Hematopoietic multipotent progenitor cell treated with erythropoietin and hydrocortisone succinate and interleukin-3 and kit ligand, for 4 days (in vitro differentiated cells): ENCODE results near the gene CNTN1.

Experiments
- DNase-seq: peaks from one replicate; pipeline ENCODE4 v3.0.0-alpha.2; 2015

CNTN1 gene

GRCh38 chr12:40980427-40980961 is 288.3 kb downstream of the CNTN1 start:
- no peak for DNase-seq

- no peak for DNase-seq
Observed at GRCh38 chr12:40986001-40986400, 293.8 kb downstream of the CNTN1 start.

DNA sequence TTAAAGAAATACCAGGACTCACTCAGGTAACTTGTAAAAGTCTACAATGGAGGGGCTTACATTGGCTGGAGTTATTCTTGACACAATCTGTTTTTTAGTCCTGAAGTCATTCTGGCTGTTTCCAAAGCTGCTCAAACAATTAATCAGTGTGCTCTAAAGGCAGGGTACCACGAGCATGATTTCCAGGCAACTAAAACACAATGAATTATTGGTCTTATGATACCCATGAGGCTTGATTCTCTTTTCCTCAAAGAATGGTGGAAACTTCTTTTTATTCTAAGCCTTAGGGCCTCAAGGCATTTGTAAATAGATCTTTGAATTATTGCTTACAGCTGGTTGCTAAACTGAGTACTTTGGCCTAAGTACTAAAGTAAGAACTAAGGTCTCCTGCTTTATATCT is 296.1 kb downstream of the CNTN1 start:
- no peak for DNase-seq

- no peak for DNase-seq
Observed at GRCh38 chr12:40988824-40989223, 296.6 kb downstream of the CNTN1 start.

GRCh38 chr12:40989785-40990184 is 297.5 kb downstream of the CNTN1 start:
- DNase-seq: no peak

DNA sequence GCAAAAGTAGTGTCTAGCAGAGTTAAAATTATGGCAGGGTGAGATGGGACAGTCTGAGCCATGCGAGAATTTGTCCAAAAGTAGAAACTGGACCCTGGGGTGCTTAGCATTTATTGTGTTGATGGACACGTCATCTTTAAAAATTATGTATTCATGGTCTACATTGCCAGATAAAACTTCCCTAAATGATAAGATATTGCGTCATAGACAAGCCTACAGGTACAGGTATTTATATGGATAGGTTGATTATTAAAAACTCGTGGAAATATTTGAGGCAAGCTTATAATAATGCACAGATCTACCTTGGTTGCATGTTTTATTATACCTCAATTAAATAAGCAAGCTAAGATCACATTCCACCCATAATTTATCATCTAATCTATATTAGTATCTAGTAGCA is 299.9 kb downstream of the CNTN1 start:
- DNase-seq: no peak

DNA sequence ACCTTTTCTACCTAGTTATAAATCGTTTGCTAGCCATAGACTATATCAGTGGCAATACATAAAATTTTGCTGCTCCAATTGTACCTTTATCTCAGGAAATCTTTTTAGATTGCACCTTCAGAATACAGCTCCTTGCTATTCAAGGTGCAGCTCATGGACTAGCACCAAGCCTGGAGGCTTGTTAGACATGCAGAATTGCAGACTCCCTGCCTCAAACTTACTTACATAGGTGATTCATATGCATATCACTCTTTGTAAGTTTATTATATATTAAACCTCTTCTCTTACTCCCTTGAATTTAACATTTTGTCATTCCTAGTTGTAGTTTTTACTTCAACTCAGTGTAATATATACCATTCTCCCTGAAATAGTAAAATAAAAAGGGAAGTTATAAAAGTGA is 300.4 kb downstream of the CNTN1 start:
- no peak for DNase-seq

DNA sequence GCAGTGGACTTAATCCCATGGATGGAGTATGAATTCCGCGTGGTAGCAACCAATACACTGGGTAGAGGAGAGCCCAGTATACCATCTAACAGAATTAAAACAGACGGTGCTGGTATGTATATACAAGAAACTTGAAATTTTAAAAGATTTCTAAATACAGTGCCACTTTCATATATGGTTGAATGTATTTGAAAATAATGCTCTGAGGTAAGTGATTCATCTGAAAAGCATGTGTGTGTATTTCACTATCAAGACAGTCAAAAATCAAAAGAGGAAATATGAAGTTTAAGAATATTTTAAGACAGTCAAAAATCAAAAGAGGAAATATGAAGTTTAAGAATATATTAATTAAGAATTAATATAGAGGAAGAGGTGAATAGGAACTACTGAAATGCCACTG is 300.9 kb downstream of the CNTN1 start:
- no peak for DNase-seq

DNA sequence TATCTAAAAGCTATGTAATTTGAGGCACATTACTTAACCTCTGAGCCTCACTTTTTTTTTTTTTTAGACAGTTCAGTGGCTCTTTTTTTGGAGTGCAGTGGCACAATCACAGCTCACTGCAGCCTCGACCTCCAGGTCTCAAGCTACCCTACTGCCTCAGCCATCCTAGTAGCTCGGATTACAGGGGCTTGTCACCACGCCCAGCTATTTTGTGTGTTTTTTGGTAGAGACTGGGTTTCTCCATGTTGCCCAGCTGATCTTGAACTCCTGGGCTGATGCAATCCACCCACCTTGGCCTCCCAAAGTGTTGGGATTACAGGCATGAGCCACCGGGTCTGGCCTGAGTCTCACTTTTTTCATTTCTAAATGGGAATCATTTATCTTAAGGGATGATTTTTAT is 303.9 kb downstream of the CNTN1 start:
- DNase-seq: no peak

DNA sequence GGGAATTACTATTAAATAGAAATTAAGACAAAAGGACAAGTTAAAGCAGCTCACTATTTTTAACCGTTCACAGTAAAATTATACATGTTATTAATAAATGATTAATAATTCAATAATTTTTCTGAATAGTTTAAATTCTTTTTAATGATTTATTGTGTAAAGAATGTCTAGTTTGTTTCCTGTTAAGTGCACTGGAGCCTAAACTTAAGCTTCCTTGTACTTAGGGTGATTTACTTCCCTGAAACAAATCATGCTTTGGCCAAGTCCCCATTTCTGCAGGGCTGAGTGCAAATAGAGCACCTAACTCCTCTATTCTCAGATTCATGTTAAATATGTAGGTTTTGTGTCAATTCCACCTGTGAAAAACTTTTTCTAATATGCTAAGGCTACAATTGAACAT is 307.0 kb downstream of the CNTN1 start:
- DNase-seq: no peak

- no peak for DNase-seq
Observed at GRCh38 chr12:41008472-41008871, 316.2 kb downstream of the CNTN1 start.

DNA sequence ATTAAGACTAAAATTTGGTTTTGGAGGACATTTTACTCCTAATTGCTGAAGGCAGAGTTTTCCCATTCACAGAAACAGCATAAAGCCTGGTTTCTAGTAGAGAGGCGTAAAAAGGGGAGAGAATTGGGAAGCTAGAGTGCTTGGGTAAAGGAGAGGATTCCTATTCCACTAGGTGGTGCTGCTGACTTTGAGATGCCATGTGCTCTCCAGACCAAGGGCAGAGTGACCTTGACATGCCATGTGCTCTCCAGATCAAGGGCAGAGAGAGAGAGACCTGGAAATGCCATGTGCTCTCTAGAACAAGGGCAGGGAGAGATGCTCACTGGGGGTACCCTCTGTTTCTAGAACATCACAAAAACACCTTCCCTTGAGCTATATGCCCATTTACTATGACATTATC is 319.7 kb downstream of the CNTN1 start:
- DNase-seq: peak; percentile 3

DNA sequence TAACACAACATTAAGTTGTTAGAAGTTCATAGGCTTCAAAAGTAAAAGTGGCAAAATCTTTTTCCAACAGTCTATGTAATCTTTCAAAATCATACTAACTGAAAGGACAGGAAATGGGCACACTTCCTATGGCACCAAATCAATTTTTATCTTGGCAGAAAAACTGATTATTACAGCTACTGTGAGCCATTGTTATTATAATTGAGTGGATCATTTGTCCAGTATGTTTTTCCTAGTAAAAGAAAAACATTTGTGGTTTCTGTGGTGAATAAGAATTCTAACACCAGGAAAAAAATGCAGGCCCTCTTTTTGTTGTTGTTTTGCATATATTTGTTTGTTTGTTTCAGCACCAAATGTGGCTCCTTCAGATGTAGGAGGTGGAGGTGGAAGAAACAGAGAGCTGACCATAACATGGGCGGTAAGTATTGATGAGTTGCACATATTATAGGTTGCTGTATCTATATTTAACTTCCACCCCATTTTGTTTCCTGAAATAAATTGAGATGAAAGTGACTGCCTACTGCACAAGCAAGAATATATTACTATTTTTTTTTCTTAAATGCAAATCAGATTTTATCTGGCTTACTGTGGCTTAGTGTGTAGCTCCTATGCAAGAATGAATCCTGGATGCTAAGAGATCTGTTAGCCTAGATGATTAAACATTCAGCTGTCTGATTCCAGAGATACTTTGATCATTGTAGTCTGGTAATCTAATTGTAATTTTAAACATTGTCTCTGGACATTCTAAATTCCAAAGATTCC is 321.8 kb downstream of the CNTN1 start:
- no peak for DNase-seq

DNA sequence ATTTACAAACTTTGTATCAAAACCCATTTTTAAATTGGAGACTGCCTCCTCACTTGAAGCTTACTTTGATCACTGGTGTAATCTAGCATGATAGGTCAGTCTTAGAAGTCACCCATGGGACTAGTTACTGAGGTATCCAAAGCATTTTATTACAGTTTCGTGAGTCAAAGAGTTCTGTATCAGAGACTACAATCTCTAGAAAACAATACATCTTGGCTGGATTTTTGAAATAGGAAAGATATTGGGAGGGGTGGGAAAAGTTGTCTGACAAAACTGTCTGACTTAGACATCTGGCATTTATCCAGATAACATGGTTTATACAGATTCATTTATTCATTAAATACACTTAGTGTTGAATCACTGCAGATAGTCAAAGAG is 322.4 kb downstream of the CNTN1 start:
- DNase-seq: no peak

GRCh38 chr12:41018010-41018409 is 325.8 kb downstream of the CNTN1 start:
- no peak for DNase-seq

DNA sequence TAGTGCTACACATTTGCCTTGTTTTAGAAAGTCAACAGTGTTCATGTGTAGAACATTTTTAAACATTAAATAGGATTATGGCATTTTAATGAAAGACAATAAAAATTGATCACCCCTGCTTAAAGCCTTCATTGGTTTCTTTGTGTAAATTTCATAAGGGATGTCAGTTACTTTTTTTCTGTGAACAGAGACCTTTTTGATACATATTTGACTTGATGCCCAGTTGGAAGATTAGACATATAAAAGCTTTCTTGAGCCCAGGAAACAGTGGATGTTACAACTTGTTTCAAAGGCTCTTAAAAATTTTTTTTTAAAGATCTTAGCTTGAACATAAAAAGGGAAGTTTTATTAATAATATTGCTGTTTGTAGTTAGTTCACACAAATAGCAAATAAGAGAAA is 327.2 kb downstream of the CNTN1 start:
- DNase-seq: no peak

DNA sequence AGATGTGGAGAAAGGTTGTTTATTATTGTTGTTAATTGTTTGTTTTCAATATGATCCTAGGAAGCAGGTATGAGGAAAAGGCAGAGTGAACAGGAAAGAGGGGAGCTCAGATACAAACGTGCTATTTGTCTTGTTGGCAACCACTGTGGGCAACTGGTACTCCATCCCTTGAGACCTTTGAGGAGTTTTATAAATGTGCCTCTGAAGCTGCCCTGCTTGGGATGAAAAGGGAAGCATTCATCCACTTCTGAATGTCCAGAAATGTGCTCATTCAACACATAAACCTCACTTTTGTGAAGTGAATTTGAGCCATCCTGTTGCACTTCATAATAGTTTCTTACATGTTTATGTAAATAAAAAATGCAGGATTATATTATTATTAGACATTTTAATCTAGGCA is 331.6 kb downstream of the CNTN1 start:
- DNase-seq: no peak

DNA sequence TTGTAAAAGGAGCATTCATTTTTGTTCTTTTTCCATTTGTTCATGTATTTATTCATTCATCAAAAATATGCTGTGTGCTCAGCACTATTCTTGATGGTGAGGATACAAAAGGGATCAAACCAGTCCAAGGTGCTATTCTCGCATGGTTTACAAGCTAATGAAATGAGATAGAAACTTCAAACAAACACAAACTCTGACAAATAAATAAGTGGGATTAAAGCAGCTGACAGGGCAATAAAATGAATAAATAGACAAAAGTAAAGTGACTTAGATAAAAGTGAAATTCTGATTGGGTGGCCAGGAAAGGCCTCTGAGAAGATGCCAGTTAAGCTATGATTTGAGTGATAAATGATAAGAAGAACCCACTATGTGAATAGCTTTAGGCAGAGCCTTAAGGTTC is 333.9 kb downstream of the CNTN1 start:
- no peak for DNase-seq

GRCh38 chr12:41032386-41032785 is 340.1 kb downstream of the CNTN1 start:
- no peak for DNase-seq

DNA sequence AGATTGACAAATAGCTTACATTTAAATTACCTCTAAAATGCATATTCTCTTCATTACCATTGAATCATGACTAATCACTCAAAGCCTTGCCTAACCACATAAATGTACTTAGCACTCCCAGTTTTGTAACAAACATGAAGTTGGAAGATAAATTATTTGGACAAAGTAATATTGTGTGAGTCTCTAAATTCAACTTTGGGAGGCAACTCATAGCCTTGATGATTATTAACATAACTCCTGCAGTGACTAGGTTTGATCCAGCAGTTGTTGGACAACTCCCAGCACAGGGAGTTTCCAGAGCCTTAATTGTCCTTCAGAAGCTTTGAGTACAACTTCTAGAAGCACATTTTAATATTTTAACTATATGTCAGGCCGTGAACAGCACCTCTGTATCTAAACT is 342.4 kb downstream of the CNTN1 start:
- DNase-seq: no peak

DNA sequence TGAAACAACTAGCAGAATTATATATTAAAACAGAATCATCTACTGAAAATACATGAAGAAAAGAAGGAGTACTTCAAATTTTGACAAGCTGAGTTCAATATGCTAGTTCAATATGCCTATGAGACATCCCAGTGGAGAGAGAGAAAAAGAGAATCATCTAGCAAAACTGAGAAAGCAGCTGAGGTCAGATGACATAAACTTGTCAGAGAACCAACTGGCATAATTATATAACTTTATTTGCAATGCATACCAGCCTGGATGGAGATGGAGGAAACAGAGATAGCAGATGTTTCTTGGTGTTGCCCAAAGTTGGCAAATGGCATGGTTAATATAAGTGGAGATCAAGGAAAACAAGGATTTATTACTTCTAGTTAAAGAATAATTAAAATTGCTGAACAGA is 347.2 kb downstream of the CNTN1 start:
- no peak for DNase-seq

- no peak for DNase-seq
Observed at GRCh38 chr12:41045509-41045908, 353.3 kb downstream of the CNTN1 start.

- DNase-seq: no peak
Observed at GRCh38 chr12:41049033-41049432, 356.8 kb downstream of the CNTN1 start.

DNA sequence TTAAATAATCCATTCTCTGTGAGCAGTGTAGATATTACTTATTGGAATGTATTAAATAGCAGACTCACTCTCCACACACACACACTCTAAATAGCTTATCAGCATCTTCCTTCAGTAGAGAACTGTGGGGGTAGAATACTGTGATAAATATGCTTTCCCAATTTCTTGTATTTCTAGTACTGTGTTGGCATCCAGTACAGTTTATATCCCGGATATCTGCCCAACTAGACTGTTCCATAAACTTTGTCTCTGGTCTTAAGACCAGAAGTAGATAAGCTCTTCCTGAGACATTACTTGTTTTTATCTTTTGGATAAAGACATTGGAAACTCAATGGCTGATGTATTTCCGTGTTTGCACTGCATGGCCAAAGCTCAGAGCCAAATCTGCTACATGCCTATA is 359.7 kb downstream of the CNTN1 start:
- no peak for DNase-seq

DNA sequence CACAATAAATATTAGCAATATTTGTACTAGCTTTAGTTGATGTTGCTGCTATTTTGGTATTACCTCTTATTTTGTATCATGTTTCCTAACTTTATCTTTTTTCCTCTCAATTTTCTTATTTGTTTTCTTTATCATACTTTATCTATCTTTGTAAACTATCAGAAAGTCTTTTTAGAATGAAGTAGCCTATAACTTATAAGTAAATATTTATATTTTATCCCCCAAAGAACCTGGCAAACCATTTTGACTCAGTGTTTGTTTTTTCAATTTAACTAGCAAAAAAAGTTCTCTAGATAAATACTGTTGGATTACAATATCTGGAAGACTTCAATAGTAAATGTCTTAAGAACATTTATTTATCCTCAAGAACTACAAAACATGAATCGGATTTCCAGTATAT is 360.2 kb downstream of the CNTN1 start:
- no peak for DNase-seq
